OCI-LY7 (cell line): ENCODE measurements around the gene HCN4. TPM values are rescaled to one million over a fixed set of nuclear protein-coding genes. Genes with fewer than 3 reads are reported as not detected.

Experiments
- BruUV-seq: library from RNA; stranded (reverse); fragments of 400-500 nt; replicated peaks from 2 replicates; lab custom pipeline; 2021; lab: Mats Ljungman, UMichigan
- CTCF ChIA-PET: fragments of 300-600 bp; sonication (Branson Sonifier 250); formaldehyde crosslinking; loops from one replicate; lab custom pipeline; 2022; ENCODE audit warnings: antibody characterized with exemption; ENCODE audit not compliant: unreplicated experiment; lab: Charles Lee
- POLR2A ChIA-PET: fragments of 300-600 bp; sonication (Branson Sonifier 250); formaldehyde crosslinking; loops from one replicate; lab custom pipeline; 2022; ENCODE audit warnings: antibody characterized with exemption; lab: Charles Lee
- DNase-seq: peaks from one replicate; pipeline ENCODE4 v3.0.0-alpha.2; 2015; ENCODE audit warnings: low spot score
- H2AFZ ChIP-seq: fragments of 200-600 bp; sonication (generic), shearing (Covaris generic); 2 replicates; pipeline ENCODE4 v1.6.1; 2014; ENCODE audit warnings: mild to moderate bottlenecking, antibody characterized with exemption, low read length, moderate library complexity
- H3K27ac ChIP-seq: fragments of 200-600 bp; sonication (generic); 2 replicates; pipeline ENCODE4 v1.5.1; 2014; ENCODE audit warnings: mixed run types, low read depth, mild to moderate bottlenecking, moderate library complexity, low read length, inconsistent platforms; ENCODE audit not compliant: poor library complexity, severe bottlenecking
- H3K36me3 ChIP-seq: fragments of 200-600 bp; sonication (generic); 2 replicates; pipeline ENCODE4 v1.6.1; 2014; ENCODE audit warnings: mild to moderate bottlenecking, antibody characterized with exemption, low read length, moderate library complexity, mixed read lengths; ENCODE audit not compliant: insufficient read depth
- H3K4me1 ChIP-seq: fragments of 200-600 bp; sonication (generic); 2 replicates; pipeline ENCODE4 v1.5.1; 2014; ENCODE audit warnings: mild to moderate bottlenecking, low read length; ENCODE audit not compliant: insufficient read depth, poor library complexity, severe bottlenecking
- H3K4me2 ChIP-seq: fragments of 200-600 bp; sonication (generic); 2 replicates; pipeline ENCODE4 v1.6.1; 2014; ENCODE audit warnings: mild to moderate bottlenecking, low read length
- H3K4me3 ChIP-seq: fragments of 200-600 bp; sonication (generic); 2 replicates; pipeline ENCODE4 v1.5.1; 2014; ENCODE audit warnings: mild to moderate bottlenecking, low read depth, low read length; ENCODE audit not compliant: poor library complexity, severe bottlenecking
- H3K79me2 ChIP-seq: fragments of 200-600 bp; sonication (generic); 2 replicates; pipeline ENCODE4 v1.6.1; 2016; ENCODE audit warnings: low read depth, mild to moderate bottlenecking, low read length, moderate library complexity, mixed read lengths; ENCODE audit not compliant: insufficient read depth
- H3K9me2 ChIP-seq: fragments of 200-600 bp; sonication (generic); 2 replicates; pipeline ENCODE4 v1.6.1; 2016; ENCODE audit warnings: mild to moderate bottlenecking, low read length, mixed read lengths; ENCODE audit not compliant: insufficient read depth
- H3K9me3 ChIP-seq: fragments of 200-600 bp; sonication (generic); 2 replicates; pipeline ENCODE4 v1.6.1; 2014; ENCODE audit warnings: mild to moderate bottlenecking, mixed run types, low read length, mixed read lengths
- H4K20me1 ChIP-seq: fragments of 200-600 bp; sonication (generic); 2 replicates; pipeline ENCODE4 v1.6.1; 2014; ENCODE audit warnings: mild to moderate bottlenecking, antibody characterized with exemption, low read length, moderate library complexity, mixed read lengths; ENCODE audit not compliant: insufficient read depth
- EZH2phosphoT487 ChIP-seq: fragments of 200-600 bp; sonication (generic); IDR thresholded peaks from 2 replicates; pipeline ENCODE4 v1.6.1; 2018; ENCODE audit warnings: low read depth, borderline replicate concordance, mild to moderate bottlenecking, mixed run types, antibody characterized with exemption, low read length, moderate library complexity, mixed read lengths
- intact Hi-C: fragments of 100-400 bp; cut with micrococcal nuclease; formaldehyde crosslinking; loops from one replicate; pipeline ENCODE4 v1.10.0; 2022; ENCODE audit not compliant: unreplicated experiment
- total RNA-seq, 2 experiments: library from RNA; depleted of rRNA in 1 of 2; stranded (reverse); fragments of >200 nt in 1 of 2; shearing (Covaris generic) in 1 of 2; gene quantifications; 2 replicates each; pipeline ENCODE4 v1.2.3, GENCODE V29; 2014 to 2022
- TF ChIP-seq, protein P1 (sequence below): fragments of 200-600 bp; sonication (generic); conservative IDR thresholded peaks from 2 replicates; pipeline ENCODE4 v1.5.1; 2014; ENCODE audit warnings: mild to moderate bottlenecking, antibody characterized with exemption, low read length, moderate library complexity, mixed read lengths

Gene HCN4
- total RNA-seq, 2 experiments from 2014 or later: not detected

DNA sequence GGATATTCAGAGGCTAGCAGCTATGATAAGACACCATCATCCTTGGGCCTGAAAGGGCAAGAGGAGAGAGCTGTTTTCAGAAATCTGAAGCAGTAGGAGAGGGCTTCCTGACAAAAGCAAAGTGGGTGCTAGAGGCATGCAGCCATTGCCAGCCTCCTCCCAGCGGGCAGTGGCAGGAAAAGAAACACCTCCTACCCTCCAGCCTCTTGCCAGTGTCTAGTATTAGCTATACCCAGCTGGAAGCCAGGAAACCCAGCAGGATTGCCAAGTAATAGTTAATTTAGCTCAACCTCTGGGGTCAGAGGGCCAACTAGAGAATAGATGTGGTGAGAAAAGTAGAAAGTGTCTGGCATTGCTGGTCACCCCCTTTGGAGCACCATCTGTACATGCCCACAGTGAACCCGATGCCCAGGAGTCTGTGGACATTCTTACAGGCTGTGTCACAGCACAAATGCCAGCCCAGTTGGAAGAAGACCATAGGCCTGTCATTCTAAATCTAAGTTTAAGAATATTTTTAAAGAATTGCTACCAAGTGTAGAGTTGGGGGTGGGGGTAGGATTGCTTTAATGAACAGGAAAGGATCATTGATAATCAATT lies 85.3 kb downstream of the HCN4 start:
- no peak overlapping the region for H3K4me3 ChIP-seq
- H3K27ac ChIP-seq: no peak overlapping the region
- intact Hi-C loops: loop anchor here (10.0 kb wide), 1 partner anchor 351 kb away; the partner anchor contains the start of gene NPTN
- H2AFZ ChIP-seq: no peak overlapping the region
- H3K4me1 ChIP-seq: peaks cover 10% of the 10 kb centered on the region
- H4K20me1 ChIP-seq: no peaks in the 10 kb centered on the region
- ChIA-PET POLR2A (no interaction called here), CTCF (no interaction called here)
- H3K79me2 ChIP-seq: no peaks in the 10 kb centered on the region
- DNase-seq: no peak
- no peaks in the 10 kb centered on the region for H3K9me2 ChIP-seq
- BruUV-seq: no TSS peak
- no peaks in the 10 kb centered on the region for H3K36me3 ChIP-seq
- no peak for TF ChIP-seq EZH2phosphoT487
- TF ChIP-seq, protein P1, sequence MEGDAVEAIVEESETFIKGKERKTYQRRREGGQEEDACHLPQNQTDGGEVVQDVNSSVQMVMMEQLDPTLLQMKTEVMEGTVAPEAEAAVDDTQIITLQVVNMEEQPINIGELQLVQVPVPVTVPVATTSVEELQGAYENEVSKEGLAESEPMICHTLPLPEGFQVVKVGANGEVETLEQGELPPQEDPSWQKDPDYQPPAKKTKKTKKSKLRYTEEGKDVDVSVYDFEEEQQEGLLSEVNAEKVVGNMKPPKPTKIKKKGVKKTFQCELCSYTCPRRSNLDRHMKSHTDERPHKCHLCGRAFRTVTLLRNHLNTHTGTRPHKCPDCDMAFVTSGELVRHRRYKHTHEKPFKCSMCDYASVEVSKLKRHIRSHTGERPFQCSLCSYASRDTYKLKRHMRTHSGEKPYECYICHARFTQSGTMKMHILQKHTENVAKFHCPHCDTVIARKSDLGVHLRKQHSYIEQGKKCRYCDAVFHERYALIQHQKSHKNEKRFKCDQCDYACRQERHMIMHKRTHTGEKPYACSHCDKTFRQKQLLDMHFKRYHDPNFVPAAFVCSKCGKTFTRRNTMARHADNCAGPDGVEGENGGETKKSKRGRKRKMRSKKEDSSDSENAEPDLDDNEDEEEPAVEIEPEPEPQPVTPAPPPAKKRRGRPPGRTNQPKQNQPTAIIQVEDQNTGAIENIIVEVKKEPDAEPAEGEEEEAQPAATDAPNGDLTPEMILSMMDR: no peak
- H3K4me2 ChIP-seq: no peak overlapping the region
- no peaks in the 10 kb centered on the region for H3K9me3 ChIP-seq

DNA sequence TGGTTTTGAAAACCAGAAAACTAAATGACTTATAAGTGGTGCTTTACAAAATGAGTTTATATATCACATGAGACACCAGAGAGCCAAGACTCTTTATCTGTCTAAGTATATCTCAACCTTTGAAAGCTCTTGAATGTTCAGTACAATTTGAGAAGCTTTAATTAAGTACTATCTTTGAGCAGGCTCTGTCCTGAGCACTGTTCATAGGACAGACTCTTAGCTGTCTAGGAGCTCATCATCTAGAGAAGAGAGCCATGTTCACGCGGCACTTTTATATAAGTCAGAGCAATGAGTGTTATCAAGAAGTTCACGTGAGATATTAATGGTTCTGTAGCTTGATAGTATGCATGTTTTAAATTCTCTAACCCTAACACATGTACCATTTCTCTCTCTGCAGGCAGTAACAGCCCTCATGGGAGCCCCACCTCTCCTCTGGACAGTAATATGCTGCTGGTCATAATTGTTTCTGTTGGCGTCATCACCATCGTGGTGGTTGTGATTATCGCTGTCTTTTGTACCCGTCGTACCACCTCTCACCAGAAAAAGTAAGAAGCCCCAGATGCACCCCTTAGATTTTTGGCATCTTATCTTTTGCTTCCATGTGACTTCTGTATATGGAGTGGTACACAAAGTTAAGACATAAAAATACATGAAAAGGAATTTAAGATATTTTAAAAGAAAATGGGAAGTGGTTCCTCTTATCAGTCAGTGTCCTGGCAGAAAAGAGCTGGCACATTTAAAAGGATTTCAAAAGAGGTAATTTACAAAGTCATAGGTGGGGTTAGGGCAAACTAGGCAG lies 86.0 kb downstream of the HCN4 start:
- no peaks in the 10 kb centered on the region for H4K20me1 ChIP-seq
- H3K27ac ChIP-seq: no peak overlapping the region
- H3K9me2 ChIP-seq: no peaks in the 10 kb centered on the region
- DNase-seq: no peak
- H3K4me1 ChIP-seq: peaks cover 10% of the 10 kb centered on the region
- CTCF ChIA-PET: no interaction called here
- no peak overlapping the region for H3K4me2 ChIP-seq
- H3K9me3 ChIP-seq: no peaks in the 10 kb centered on the region
- H3K36me3 ChIP-seq: no peaks in the 10 kb centered on the region
- intact Hi-C loops: loop anchor here (10.0 kb wide), 1 partner anchor 352 kb away; the partner anchor contains the start of gene NPTN
- H3K4me3 ChIP-seq: no peak overlapping the region
- POLR2A ChIA-PET: no interaction called here
- H2AFZ ChIP-seq: no peak overlapping the region
- no peak for TF ChIP-seq EZH2phosphoT487
- TF ChIP-seq, protein P1: no peak
- H3K79me2 ChIP-seq: no peaks in the 10 kb centered on the region
- no TSS peak for BruUV-seq
